Chondrocyte (in vitro differentiated cells): ENCODE data around the gene PPP1R3C. TPM values are rescaled to one million over a fixed set of nuclear protein-coding genes. Genes with fewer than 3 reads are reported as not detected.
A peak's percentile ranks its signal among the peaks of the same experiment; 100 is the strongest.

Source experiments
- DNase-seq: peaks from one replicate; pipeline ENCODE4 v3.0.0; 2021; ENCODE audit warnings: mixed read lengths, low spot score
- H3K27ac Mint-ChIP-seq: one replicate; pipeline ENCODE4 v1.8.0; 2021; ENCODE audit warnings: mild to moderate bottlenecking, moderate library complexity, mixed read lengths; ENCODE audit not compliant: unreplicated experiment
- H3K27me3 Mint-ChIP-seq: 2 replicates; pipeline ENCODE4 v1.8.0; 2021; ENCODE audit warnings: low read depth, mixed read lengths
- H3K36me3 Mint-ChIP-seq: 2 replicates; pipeline ENCODE4 v1.8.0; 2021; ENCODE audit warnings: low read depth, mixed read lengths
- H3K4me1 Mint-ChIP-seq: 2 replicates; pipeline ENCODE4 v1.8.0; 2021; ENCODE audit warnings: low read depth, mild to moderate bottlenecking, mixed read lengths
- H3K4me3 Mint-ChIP-seq: one replicate; pipeline ENCODE4 v1.8.0; 2021; ENCODE audit warnings: mild to moderate bottlenecking, moderate library complexity, mixed read lengths; ENCODE audit not compliant: unreplicated experiment
- H3K9me3 Mint-ChIP-seq: 2 replicates; pipeline ENCODE4 v1.8.0; 2021; ENCODE audit warnings: low read depth, mixed read lengths
- CTCF ChIP-seq: fragments of 200-600 bp; sonication (generic); IDR thresholded peaks from 2 replicates; pipeline ENCODE4 v1.5.0; 2021; ENCODE audit warnings: antibody characterized with exemption, mild to moderate bottlenecking, moderate library complexity
- total RNA-seq: library from RNA; stranded (reverse); gene quantifications from 3 replicates; pipeline ENCODE4 v1.2.1, GENCODE V29; 2021

Gene PPP1R3C
- total RNA-seq, 1 donor from 2014 or later = 39.0 TPM

GRCh38 chr10:91604553-91605534 lies 28.0 kb downstream of the PPP1R3C start:
- Mint-ChIP-seq H3K36me3 (no peaks in the 10 kb centered on the region), H3K9me3 (peaks cover 14% of the 10 kb centered on the region), H3K4me3 (no peak overlapping the region), H3K27me3 (no peaks in the 10 kb centered on the region), H3K4me1 (peaks cover 40% of the 10 kb centered on the region), H3K27ac (peak overlapping the region; percentile 85)
- TF ChIP-seq CTCF = peak; percentile 57
- no peak for DNase-seq

GRCh38 chr10:91603931-91604331 lies 28.9 kb downstream of the PPP1R3C start:
- Mint-ChIP-seq H3K4me1 (peaks cover 44% of the 10 kb centered on the region), H3K9me3 (peaks cover 14% of the 10 kb centered on the region), H3K36me3 (no peaks in the 10 kb centered on the region), H3K27ac (peak overlapping the region; percentile 85), H3K27me3 (no peaks in the 10 kb centered on the region), H3K4me3 (no peak overlapping the region)
- no peak for DNase-seq
- no peak for TF ChIP-seq CTCF

- TF ChIP-seq CTCF = no peak
- peaks cover 14% of the 10 kb centered on the region for H3K9me3 Mint-ChIP-seq
- no peaks in the 10 kb centered on the region for H3K36me3 Mint-ChIP-seq
- peak overlapping the region; percentile 85 for H3K27ac Mint-ChIP-seq
- peaks cover 53% of the 10 kb centered on the region for H3K4me1 Mint-ChIP-seq
- no peaks in the 10 kb centered on the region for H3K27me3 Mint-ChIP-seq
- H3K4me3 Mint-ChIP-seq = no peak overlapping the region
- no peak for DNase-seq
Measured at GRCh38 chr10:91602868-91603568, 29.9 kb downstream of the PPP1R3C start.

- H3K27me3 Mint-ChIP-seq = no peaks in the 10 kb centered on the region
- H3K9me3 Mint-ChIP-seq = peaks cover 14% of the 10 kb centered on the region
- H3K27ac Mint-ChIP-seq = peak overlapping the region; percentile 57
- no peak for TF ChIP-seq CTCF
- no peaks in the 10 kb centered on the region for H3K36me3 Mint-ChIP-seq
- DNase-seq = no peak
- H3K4me3 Mint-ChIP-seq = no peak overlapping the region
- H3K4me1 Mint-ChIP-seq = peaks cover 59% of the 10 kb centered on the region
Measured at GRCh38 chr10:91602449-91602848, 30.4 kb downstream of the PPP1R3C start.

GRCh38 chr10:91601212-91601611 lies 31.7 kb downstream of the PPP1R3C start:
- H3K27me3 Mint-ChIP-seq = no peaks in the 10 kb centered on the region
- H3K27ac Mint-ChIP-seq = no peak overlapping the region
- no peak for DNase-seq
- H3K4me3 Mint-ChIP-seq = no peak overlapping the region
- peaks cover 10% of the 10 kb centered on the region for H3K9me3 Mint-ChIP-seq
- H3K4me1 Mint-ChIP-seq = peaks cover 71% of the 10 kb centered on the region
- H3K36me3 Mint-ChIP-seq = no peaks in the 10 kb centered on the region
- no peak for TF ChIP-seq CTCF
